Neural progenitor cell (in vitro differentiated cells): ENCODE results near the gene ARHGAP26. TPM values are rescaled to one million over a fixed set of nuclear protein-coding genes. Genes with fewer than 3 reads are reported as not detected.

Source experiments
- DNase-seq: peaks from one replicate; pipeline ENCODE4 v3.0.0-alpha.2; 2016; ENCODE audit warnings: low spot score
- H2AFZ ChIP-seq: fragments of 200-600 bp; sonication (generic); replicated peaks from 2 replicates; pipeline ENCODE4 v1.6.1; 2016; ENCODE audit warnings: antibody characterized with exemption
- H3F3A ChIP-seq: fragments of 200-600 bp; sonication (generic); 2 replicates; pipeline ENCODE4 v1.6.1; 2016; ENCODE audit warnings: antibody characterized with exemption, low read depth
- H3K27ac ChIP-seq: fragments of 200-600 bp; sonication (generic); 2 replicates; pipeline ENCODE4 v1.5.1; 2016; ENCODE audit warnings: mild to moderate bottlenecking
- H3K27me3 ChIP-seq: fragments of 200-600 bp; sonication (generic); 2 replicates; pipeline ENCODE4 v1.6.1; 2016; ENCODE audit warnings: mild to moderate bottlenecking, moderate library complexity
- H3K36me3 ChIP-seq: fragments of 200-600 bp; sonication (generic); 2 replicates; pipeline ENCODE4 v1.5.1; 2016
- H3K4me1 ChIP-seq: fragments of 200-600 bp; sonication (generic); 2 replicates; pipeline ENCODE4 v1.6.1; 2016; ENCODE audit warnings: mixed run types
- H3K4me2 ChIP-seq: fragments of 200-600 bp; sonication (generic); 2 replicates; pipeline ENCODE4 v1.6.1; 2016
- H3K4me3 ChIP-seq: fragments of 200-600 bp; sonication (generic); 2 replicates; pipeline ENCODE4 v1.5.1; 2016
- H3K79me2 ChIP-seq: fragments of 200-600 bp; sonication (generic); 2 replicates; pipeline ENCODE4 v1.6.1; 2016; ENCODE audit warnings: low read depth
- H3K9ac ChIP-seq: fragments of 200-600 bp; sonication (generic); 2 replicates; pipeline ENCODE4 v1.6.1; 2016
- H3K9me3 ChIP-seq: fragments of 200-600 bp; sonication (generic); 2 replicates; pipeline ENCODE4 v1.5.1; 2016; ENCODE audit warnings: low read depth
- H4K20me1 ChIP-seq: fragments of 200-600 bp; sonication (generic); 2 replicates; pipeline ENCODE4 v1.6.1; 2016; ENCODE audit warnings: low read depth
- H3K27ac Mint-ChIP-seq: 3 replicates; pipeline ENCODE4 v1.8.0; 2021; ENCODE audit warnings: mixed read lengths
- H3K27me3 Mint-ChIP-seq: 2 replicates; pipeline ENCODE4 v1.8.0; 2022; ENCODE audit warnings: low read depth, mild to moderate bottlenecking, inconsistent platforms, moderate library complexity, mixed read lengths; ENCODE audit not compliant: insufficient read depth
- H3K36me3 Mint-ChIP-seq: 3 replicates; pipeline ENCODE4 v1.8.0; 2021; ENCODE audit warnings: mixed read lengths
- H3K4me1 Mint-ChIP-seq: 3 replicates; pipeline ENCODE4 v1.8.0; 2021; ENCODE audit warnings: mixed read lengths
- H3K4me3 Mint-ChIP-seq: 3 replicates; pipeline ENCODE4 v1.8.0; 2021; ENCODE audit warnings: mild to moderate bottlenecking, moderate library complexity, mixed read lengths
- H3K9me3 Mint-ChIP-seq: 3 replicates; pipeline ENCODE4 v1.8.0; 2020; ENCODE audit warnings: mixed read lengths
- EZH2 ChIP-seq: fragments of 200-600 bp; sonication (generic); IDR thresholded peaks from 2 replicates; pipeline ENCODE4 v1.6.1; 2017; ENCODE audit warnings: antibody characterized with exemption, mild to moderate bottlenecking, moderate library complexity
- EZH2phosphoT487 ChIP-seq: fragments of 200-600 bp; sonication (generic); IDR thresholded peaks from 2 replicates; pipeline ENCODE4 v1.6.1; 2017; ENCODE audit warnings: antibody characterized with exemption
- total RNA-seq: library from RNA; depleted of rRNA; stranded (reverse); fragments of >200 nt; gene quantifications from 2 replicates; pipeline ENCODE4 v1.2.3, GENCODE V29; 2015; ENCODE audit warnings: low replicate concordance
- TF ChIP-seq, protein P1 (sequence below): fragments of 200-600 bp; sonication (generic); IDR thresholded peaks from 2 replicates; pipeline ENCODE4 v1.5.1; 2017; ENCODE audit warnings: antibody characterized with exemption, mild to moderate bottlenecking

ARHGAP26 gene
- total RNA-seq, 1 donor from 2014 or later = 7.0 TPM

DNA sequence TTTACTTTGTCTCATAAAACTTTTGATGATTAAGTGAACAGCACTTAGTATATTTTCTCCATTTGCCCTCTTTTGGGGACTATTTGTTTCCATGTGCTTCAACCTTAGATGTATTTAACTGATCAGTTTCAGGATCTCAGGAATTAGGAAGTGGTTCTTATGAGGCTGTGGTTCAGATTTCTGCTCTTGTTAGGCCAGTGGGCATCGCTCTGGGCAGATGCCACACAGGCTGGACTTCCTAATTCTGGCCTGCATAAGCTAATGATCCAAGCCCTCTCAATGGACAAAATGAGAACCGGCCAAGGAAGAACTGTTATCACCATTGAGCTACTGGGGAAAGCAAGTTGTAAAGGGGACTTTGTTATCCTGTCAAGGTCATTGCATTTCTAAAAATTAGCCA lies 6.9 kb downstream of the ARHGAP26 start:
- H3K27ac ChIP-seq = no peak overlapping the region
- H3K27ac Mint-ChIP-seq = no peak overlapping the region
- no peaks in the 10 kb centered on the region for H3K36me3 ChIP-seq

DNA sequence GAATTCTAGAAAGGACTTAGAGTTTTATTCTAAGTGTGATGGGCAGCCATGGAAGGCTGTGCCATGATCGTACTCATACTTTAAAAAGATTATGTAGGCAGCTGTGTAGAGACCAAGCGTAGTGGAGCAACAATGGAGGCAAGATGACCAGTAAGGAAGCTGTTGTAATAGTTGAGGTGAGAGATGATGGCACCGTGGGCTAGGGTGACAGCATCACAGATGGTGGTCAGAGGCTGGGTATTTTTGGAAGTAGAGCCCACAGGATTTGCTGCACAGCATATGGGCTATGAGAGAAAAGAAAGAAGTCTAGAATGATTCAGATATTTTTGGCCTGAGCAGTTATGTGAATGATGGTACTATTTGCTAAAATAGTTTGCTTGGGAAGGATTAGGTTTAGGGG lies 7.7 kb downstream of the ARHGAP26 start:
- H2AFZ ChIP-seq = no peak overlapping the region
- Mint-ChIP-seq H3K27ac (no peak overlapping the region), H3K4me1 (peaks cover 17% of the 10 kb centered on the region), H3K9me3 (no peaks in the 10 kb centered on the region), H3K27me3 (peaks cover 2% of the 10 kb centered on the region), H3K36me3 (no peaks in the 10 kb centered on the region), H3K4me3 (no peak overlapping the region)
- H4K20me1 ChIP-seq = no peaks in the 10 kb centered on the region
- H3K27me3 ChIP-seq = peaks cover 7% of the 10 kb centered on the region
- peaks cover 7% of the 10 kb centered on the region for H3K79me2 ChIP-seq
- H3K36me3 ChIP-seq = no peaks in the 10 kb centered on the region
- H3K9ac ChIP-seq = no peak overlapping the region
- H3K4me2 ChIP-seq = no peak overlapping the region
- no peak for DNase-seq
- H3K9me3 ChIP-seq = no peaks in the 10 kb centered on the region
- no peaks in the 10 kb centered on the region for H3F3A ChIP-seq
- H3K4me3 ChIP-seq = no peak overlapping the region
- TF ChIP-seq EZH2 (no peak), EZH2phosphoT487 (no peak)
- TF ChIP-seq, protein P1, sequence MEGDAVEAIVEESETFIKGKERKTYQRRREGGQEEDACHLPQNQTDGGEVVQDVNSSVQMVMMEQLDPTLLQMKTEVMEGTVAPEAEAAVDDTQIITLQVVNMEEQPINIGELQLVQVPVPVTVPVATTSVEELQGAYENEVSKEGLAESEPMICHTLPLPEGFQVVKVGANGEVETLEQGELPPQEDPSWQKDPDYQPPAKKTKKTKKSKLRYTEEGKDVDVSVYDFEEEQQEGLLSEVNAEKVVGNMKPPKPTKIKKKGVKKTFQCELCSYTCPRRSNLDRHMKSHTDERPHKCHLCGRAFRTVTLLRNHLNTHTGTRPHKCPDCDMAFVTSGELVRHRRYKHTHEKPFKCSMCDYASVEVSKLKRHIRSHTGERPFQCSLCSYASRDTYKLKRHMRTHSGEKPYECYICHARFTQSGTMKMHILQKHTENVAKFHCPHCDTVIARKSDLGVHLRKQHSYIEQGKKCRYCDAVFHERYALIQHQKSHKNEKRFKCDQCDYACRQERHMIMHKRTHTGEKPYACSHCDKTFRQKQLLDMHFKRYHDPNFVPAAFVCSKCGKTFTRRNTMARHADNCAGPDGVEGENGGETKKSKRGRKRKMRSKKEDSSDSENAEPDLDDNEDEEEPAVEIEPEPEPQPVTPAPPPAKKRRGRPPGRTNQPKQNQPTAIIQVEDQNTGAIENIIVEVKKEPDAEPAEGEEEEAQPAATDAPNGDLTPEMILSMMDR = no peak
- no peak overlapping the region for H3K27ac ChIP-seq
- peaks cover 18% of the 10 kb centered on the region for H3K4me1 ChIP-seq

More for the DNA sequence above, 6.9 kb downstream of the ARHGAP26 start:
- H4K20me1 ChIP-seq = peaks cover 5% of the 10 kb centered on the region
- no peak for DNase-seq
- no peak for TF ChIP-seq EZH2phosphoT487
- TF ChIP-seq, protein P1 = no peak
- TF ChIP-seq EZH2 = no peak
- Mint-ChIP-seq H3K27me3 (peaks cover 4% of the 10 kb centered on the region), H3K9me3 (no peaks in the 10 kb centered on the region), H3K36me3 (no peaks in the 10 kb centered on the region), H3K4me1 (peaks cover 20% of the 10 kb centered on the region), H3K4me3 (no peak overlapping the region)
- H3K4me2 ChIP-seq = no peak overlapping the region
- no peak overlapping the region for H3K9ac ChIP-seq
- H3K4me3 ChIP-seq = no peak overlapping the region
- peaks cover 7% of the 10 kb centered on the region for H3K79me2 ChIP-seq
- no peaks in the 10 kb centered on the region for H3F3A ChIP-seq
- H2AFZ ChIP-seq = no peak overlapping the region
- peaks cover 18% of the 10 kb centered on the region for H3K4me1 ChIP-seq
- H3K9me3 ChIP-seq = no peaks in the 10 kb centered on the region
- peaks cover 14% of the 10 kb centered on the region for H3K27me3 ChIP-seq

DNA sequence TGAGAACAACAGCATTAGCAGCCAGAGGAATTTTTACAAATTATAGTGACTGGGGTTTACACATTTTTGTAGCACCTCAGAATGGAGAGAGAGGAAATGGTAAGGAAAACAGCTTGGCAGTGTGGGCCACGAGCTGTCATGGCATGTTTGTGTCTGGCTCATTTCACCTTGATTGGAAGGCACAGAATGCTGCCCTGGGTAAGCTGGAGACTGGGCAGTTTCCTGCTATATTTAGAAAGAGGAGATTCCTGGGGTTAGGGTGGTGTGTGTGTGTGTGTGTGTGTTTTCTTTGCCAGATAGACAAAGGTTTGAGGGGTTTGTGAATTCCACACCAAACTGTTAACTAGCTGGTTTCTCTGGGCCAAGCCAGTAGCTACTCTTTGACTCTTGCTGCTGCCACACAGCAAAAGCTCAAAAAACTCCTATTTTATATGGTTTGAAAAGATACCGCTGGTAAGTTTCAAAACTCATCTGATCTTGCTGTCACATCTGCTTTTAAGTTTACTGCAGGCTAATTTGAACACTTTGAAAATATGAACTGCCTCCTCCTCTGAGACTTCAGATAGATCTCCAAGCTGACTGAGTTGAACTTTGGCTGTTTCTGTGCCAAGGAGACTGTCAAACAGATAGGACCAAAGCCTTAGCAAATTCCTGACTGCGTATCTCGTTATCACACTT lies 9.1 kb downstream of the ARHGAP26 start:
- H3K79me2 ChIP-seq = peaks cover 7% of the 10 kb centered on the region
- DNase-seq = peak; percentile 15
- H3K36me3 ChIP-seq = no peaks in the 10 kb centered on the region
- Mint-ChIP-seq H3K4me3 (no peak overlapping the region), H3K36me3 (no peaks in the 10 kb centered on the region), H3K4me1 (peaks cover 31% of the 10 kb centered on the region), H3K9me3 (no peaks in the 10 kb centered on the region), H3K27me3 (peaks cover 2% of the 10 kb centered on the region), H3K27ac (no peak overlapping the region)
- H3K4me3 ChIP-seq = no peak overlapping the region
- no peak overlapping the region for H3K9ac ChIP-seq
- no peaks in the 10 kb centered on the region for H3K9me3 ChIP-seq
- no peaks in the 10 kb centered on the region for H4K20me1 ChIP-seq
- H3K4me1 ChIP-seq = peaks cover 32% of the 10 kb centered on the region
- H3K27me3 ChIP-seq = no peaks in the 10 kb centered on the region
- H3K4me2 ChIP-seq = no peak overlapping the region
- H3F3A ChIP-seq = no peaks in the 10 kb centered on the region
- H2AFZ ChIP-seq = no peak overlapping the region
- TF ChIP-seq EZH2phosphoT487 (no peak), EZH2 (no peak)
- TF ChIP-seq, protein P1 = no peak
- no peak overlapping the region for H3K27ac ChIP-seq
